ENCODE results near the gene PPP1R2. TPM values are rescaled to one million over a fixed set of nuclear protein-coding genes. Genes with fewer than 3 reads are reported as not detected.

The PPP1R2 gene
- total RNA-seq, 4 donors from 2014 or later, result 45.5 to 80.7 (median 71.6) TPM

GRCh38 chr3:195468841-195469240 is 74.3 kb downstream of the PPP1R2 start:
- DNase-seq (ENCODE audit: low spot score in 2 of 2), result peak; percentile 2 to 23

GRCh38 chr3:195468391-195468776 is 74.7 kb downstream of the PPP1R2 start:
- no peak for DNase-seq (ENCODE audit: low spot score in 2 of 2)
- intact Hi-C loops (cut with DNase I; ENCODE audit: low total_unique reads), result no loop called here
- WGBS, 2 donors, result 39 to 57% methylated on average over 4 of the region's 4 CpGs
- no peak for TF ChIP-seq POLR2A (IDR thresholded peaks at IDR 0.05)
- TF ChIP-seq, protein P1, sequence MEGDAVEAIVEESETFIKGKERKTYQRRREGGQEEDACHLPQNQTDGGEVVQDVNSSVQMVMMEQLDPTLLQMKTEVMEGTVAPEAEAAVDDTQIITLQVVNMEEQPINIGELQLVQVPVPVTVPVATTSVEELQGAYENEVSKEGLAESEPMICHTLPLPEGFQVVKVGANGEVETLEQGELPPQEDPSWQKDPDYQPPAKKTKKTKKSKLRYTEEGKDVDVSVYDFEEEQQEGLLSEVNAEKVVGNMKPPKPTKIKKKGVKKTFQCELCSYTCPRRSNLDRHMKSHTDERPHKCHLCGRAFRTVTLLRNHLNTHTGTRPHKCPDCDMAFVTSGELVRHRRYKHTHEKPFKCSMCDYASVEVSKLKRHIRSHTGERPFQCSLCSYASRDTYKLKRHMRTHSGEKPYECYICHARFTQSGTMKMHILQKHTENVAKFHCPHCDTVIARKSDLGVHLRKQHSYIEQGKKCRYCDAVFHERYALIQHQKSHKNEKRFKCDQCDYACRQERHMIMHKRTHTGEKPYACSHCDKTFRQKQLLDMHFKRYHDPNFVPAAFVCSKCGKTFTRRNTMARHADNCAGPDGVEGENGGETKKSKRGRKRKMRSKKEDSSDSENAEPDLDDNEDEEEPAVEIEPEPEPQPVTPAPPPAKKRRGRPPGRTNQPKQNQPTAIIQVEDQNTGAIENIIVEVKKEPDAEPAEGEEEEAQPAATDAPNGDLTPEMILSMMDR (IDR thresholded peaks at IDR 0.05), result no peak
- no peak overlapping the region for H3K4me3 ChIP-seq (ENCODE audit: low read depth, poor library complexity, severe bottlenecking)

More at GRCh38 chr3:195468841-195469240, 74.3 kb downstream of the PPP1R2 start:
- intact Hi-C loops (cut with DNase I; ENCODE audit: low total_unique reads), result no loop called here
- TF ChIP-seq, protein P1 (IDR thresholded peaks at IDR 0.05), result no peak
- TF ChIP-seq POLR2A (IDR thresholded peaks at IDR 0.05), result no peak
- 92 to 94% methylated on average over 4 of the region's 4 CpGs for WGBS, 2 donors
- H3K4me3 ChIP-seq (ENCODE audit: low read depth, poor library complexity, severe bottlenecking), result no peak overlapping the region

DNA sequence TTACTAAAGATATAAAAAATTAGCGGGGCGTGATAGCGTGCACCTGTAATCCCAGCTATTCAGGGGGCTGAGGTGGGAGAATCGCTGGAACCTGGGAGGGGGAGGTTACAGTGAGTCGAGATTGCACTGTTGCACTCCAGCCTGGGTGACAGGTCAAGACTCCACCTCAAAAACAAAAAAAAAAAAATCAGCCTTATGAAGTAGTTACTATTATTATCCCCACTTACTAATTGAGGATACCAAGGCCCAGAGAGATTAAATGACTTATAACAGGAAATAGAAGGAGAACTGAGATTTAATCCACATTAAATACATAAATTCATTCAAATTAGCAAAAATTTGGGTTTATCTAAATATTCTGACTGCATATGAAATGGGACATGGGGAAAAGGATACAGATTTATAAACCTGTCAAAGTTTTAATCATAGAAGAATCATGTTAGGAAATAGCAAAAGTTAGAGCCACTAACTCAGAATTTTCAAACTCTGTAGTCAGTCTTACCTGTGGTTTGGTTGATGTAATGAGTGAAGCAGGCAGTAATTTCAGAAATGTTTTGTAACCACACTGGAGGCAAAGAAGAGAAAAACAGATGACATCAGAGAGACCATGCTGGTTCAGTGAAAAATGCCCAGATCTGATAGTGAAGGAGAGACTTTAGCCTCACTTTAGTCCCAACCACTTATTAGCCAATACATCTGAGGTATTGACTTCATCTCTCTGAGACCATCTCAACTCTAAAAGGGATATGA is 75.3 kb downstream of the PPP1R2 start:
- intact Hi-C loops (cut with DNase I; ENCODE audit: low total_unique reads), result no loop called here
- WGBS, 2 donors, result 88 to 97% methylated on average over 5 of the region's 5 CpGs
- peak in 1 of 2 donors; percentile 18 for DNase-seq (ENCODE audit: low spot score in 2 of 2)
- no peak overlapping the region for H3K4me3 ChIP-seq (ENCODE audit: low read depth, poor library complexity, severe bottlenecking)
- TF ChIP-seq POLR2A (IDR thresholded peaks at IDR 0.05), result no peak
- TF ChIP-seq, protein P1 (IDR thresholded peaks at IDR 0.05), result no peak

DNA sequence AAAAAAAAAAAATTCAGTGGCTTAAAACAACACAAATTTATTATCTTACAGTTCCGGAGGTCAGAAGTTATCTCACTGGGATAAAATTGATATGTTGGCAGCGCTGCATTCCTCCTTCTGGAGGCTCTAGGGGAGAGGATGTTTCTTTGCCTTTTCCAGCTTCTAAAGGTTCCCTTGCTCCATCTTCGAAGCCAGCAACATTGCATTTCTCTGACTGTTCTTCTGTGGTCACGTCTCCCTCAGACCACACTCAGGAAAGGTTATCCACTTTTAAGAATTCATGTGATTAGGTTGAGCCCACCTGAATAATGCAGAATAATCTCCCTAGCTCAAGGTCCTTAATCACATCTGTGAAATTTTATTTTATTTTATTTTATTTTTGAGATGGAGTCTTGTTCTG is 76.9 kb downstream of the PPP1R2 start:
- intact Hi-C loops (cut with DNase I; ENCODE audit: low total_unique reads), result no loop called here
- TF ChIP-seq POLR2A (IDR thresholded peaks at IDR 0.05), result no peak
- TF ChIP-seq, protein P1 (IDR thresholded peaks at IDR 0.05), result no peak
- peak; percentile 2 to 20 for DNase-seq (ENCODE audit: low spot score in 2 of 2)
- 84 to 85% methylated on average over 4 of the region's 4 CpGs for WGBS, 2 donors
- no peak overlapping the region for H3K4me3 ChIP-seq (ENCODE audit: low read depth, poor library complexity, severe bottlenecking)

Other genes starting within 250 kb of the PPP1R2 start
- 10 to 100 TPM; 52.9 to 62.0 (median 56.2) TPM for gene ACAP2, start 100.3 kb downstream of the PPP1R2 start, total RNA-seq
- 100 to 1,000 TPM; 201 to 766 (median 373) TPM for gene APOD, start 40.6 kb upstream of the PPP1R2 start, total RNA-seq
- gene MUC20, start 177.7 kb upstream of the PPP1R2 start, total RNA-seq, result 10 to 100 TPM in 1 of 4 donors, 1 to 10 TPM in 3; 1.0 to 15.1 (median 5.5) TPM

Data from lower leg skin (tissue), 4 donors.